PFSK-1 (cell line): ENCODE data around the gene MTHFD2L.

Experiments
- FOXP2 ChIP-seq: optimal IDR thresholded peaks from 2 replicates; pipeline ENCODE3; 2011; ENCODE audit warnings: borderline replicate concordance, control low read depth, inconsistent platforms; ENCODE audit not compliant: insufficient read depth; ENCODE audit errors: extremely low read length, extremely low read depth
- POLR2AphosphoS5 ChIP-seq: IDR thresholded peaks from 2 replicates; pipeline ENCODE4 v1.6.1; 2012; ENCODE audit warnings: low read depth, mild to moderate bottlenecking, control low read depth, low read length, moderate library complexity
- SIN3A ChIP-seq: IDR thresholded peaks from 2 replicates; pipeline ENCODE4 v1.6.1; 2012; ENCODE audit warnings: mild to moderate bottlenecking, low read length, moderate library complexity, borderline replicate concordance; ENCODE audit not compliant: insufficient read depth
- TAF1 ChIP-seq: IDR thresholded peaks from 2 replicates; pipeline ENCODE4 v1.6.1; 2012; ENCODE audit warnings: low read length, control low read depth, borderline replicate concordance; ENCODE audit not compliant: insufficient read depth
- TF ChIP-seq, protein P1 (sequence below), 2 experiments: IDR thresholded peaks; 2 replicates each; pipeline versions ENCODE4 v1.6.1 to v1.8.0; 2011 to 2012; ENCODE audit warnings: low read depth in 2 of 2, low read length in 2 of 2, control low read depth in 1 of 2, inconsistent platforms in 1 of 2, mild to moderate bottlenecking in 1 of 2, moderate library complexity in 1 of 2; ENCODE audit not compliant: insufficient read depth in 1 of 2

DNA sequence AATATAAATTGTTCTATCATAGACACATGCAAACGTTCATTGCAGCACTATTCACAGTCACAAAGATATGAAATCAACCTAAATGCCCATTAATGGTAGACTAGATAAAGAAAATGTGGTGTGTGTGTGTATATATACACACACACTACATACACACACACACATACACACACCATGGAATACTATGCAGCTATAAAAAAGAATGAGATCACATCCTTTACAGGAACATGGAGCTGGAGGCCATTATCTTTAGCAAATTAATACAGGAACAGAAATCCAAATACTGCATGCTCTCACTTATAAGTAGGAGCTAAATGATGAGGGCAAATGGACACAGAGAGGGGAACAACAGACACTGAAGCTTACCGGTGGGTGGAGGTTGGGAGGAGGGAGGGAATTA lies 65.2 kb downstream of the MTHFD2L start:
- TF ChIP-seq POLR2AphosphoS5: no peak
- TF ChIP-seq, protein P1, sequence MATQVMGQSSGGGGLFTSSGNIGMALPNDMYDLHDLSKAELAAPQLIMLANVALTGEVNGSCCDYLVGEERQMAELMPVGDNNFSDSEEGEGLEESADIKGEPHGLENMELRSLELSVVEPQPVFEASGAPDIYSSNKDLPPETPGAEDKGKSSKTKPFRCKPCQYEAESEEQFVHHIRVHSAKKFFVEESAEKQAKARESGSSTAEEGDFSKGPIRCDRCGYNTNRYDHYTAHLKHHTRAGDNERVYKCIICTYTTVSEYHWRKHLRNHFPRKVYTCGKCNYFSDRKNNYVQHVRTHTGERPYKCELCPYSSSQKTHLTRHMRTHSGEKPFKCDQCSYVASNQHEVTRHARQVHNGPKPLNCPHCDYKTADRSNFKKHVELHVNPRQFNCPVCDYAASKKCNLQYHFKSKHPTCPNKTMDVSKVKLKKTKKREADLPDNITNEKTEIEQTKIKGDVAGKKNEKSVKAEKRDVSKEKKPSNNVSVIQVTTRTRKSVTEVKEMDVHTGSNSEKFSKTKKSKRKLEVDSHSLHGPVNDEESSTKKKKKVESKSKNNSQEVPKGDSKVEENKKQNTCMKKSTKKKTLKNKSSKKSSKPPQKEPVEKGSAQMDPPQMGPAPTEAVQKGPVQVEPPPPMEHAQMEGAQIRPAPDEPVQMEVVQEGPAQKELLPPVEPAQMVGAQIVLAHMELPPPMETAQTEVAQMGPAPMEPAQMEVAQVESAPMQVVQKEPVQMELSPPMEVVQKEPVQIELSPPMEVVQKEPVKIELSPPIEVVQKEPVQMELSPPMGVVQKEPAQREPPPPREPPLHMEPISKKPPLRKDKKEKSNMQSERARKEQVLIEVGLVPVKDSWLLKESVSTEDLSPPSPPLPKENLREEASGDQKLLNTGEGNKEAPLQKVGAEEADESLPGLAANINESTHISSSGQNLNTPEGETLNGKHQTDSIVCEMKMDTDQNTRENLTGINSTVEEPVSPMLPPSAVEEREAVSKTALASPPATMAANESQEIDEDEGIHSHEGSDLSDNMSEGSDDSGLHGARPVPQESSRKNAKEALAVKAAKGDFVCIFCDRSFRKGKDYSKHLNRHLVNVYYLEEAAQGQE (IDR thresholded peaks at IDR 0.05; ENCODE audit: insufficient read depth in 1 of 2, low read depth in 2 of 2, low read length in 2 of 2): no peak
- TF ChIP-seq TAF1: no peak
- TF ChIP-seq SIN3A: no peak
- TF ChIP-seq FOXP2: no peak
